Measurements from ENCODE around the gene CYTH4. TPM values are rescaled to one million over a fixed set of nuclear protein-coding genes. Genes with fewer than 3 reads are reported as not detected.

CYTH4 gene
- polyA plus RNA-seq, 1 experiment = not detected

DNA sequence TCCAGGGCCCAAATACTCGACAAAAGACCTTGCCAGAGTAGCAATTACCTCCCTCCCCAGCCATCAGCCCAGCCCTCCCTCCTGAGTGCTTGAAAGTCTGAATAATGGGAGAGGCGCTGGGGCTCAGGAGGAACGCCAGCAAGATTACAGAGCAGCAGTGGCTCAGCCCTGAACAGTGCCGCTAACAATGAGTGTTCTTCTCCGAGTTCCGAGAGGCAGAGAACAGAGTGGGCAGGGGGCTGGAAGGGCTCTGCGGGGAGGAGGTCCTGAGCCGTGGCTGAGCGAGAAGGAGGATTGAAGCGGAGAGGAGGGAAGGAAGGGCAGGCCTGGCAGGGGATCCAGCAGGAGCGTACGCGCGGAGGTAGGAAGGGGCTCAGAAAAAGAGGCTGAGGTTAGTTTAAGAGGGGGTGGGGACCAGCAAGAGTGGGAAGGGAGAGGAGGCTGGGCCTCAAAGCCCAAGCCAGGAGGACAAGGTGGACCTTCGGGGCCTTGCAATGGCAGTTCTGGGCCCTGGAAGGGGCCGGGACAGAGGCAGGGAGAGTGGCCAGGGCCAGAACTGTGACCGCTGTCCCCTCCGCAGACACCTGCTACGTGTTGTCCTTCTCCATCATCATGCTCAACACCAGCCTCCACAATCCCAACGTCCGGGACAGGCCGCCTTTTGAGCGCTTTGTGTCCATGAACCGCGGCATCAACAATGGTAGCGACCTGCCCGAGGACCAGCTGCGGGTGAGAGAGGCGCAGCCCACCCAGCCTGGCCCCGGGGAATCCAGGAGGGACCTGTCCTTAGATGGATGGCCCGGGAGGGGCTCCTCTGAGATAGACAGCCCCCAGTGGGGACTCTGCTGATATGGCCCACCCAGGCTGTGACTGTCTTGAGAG is 20.6 kb downstream of the CYTH4 start:
- ChIA-PET CTCF (interaction anchor here (1.3 to 3.3 kb wide), 2 partner anchors 12 to 127 kb away, joined by 5 to 12 read pairs; no protein-coding TSS in a partner anchor), POLR2A (no interaction called here)
- Histone ChIP-seq H3K36me3 (ENCODE audit: control insufficient read depth, insufficient read depth, low read length) (no peaks in the 10 kb centered on the region), H3K4me3 (ENCODE audit: low read depth, low read length) (no peak overlapping the region), H3K27me3 (ENCODE audit: control insufficient read depth, insufficient read depth, low read length) (no peaks in the 10 kb centered on the region)
- TF ChIP-seq, protein P1, sequence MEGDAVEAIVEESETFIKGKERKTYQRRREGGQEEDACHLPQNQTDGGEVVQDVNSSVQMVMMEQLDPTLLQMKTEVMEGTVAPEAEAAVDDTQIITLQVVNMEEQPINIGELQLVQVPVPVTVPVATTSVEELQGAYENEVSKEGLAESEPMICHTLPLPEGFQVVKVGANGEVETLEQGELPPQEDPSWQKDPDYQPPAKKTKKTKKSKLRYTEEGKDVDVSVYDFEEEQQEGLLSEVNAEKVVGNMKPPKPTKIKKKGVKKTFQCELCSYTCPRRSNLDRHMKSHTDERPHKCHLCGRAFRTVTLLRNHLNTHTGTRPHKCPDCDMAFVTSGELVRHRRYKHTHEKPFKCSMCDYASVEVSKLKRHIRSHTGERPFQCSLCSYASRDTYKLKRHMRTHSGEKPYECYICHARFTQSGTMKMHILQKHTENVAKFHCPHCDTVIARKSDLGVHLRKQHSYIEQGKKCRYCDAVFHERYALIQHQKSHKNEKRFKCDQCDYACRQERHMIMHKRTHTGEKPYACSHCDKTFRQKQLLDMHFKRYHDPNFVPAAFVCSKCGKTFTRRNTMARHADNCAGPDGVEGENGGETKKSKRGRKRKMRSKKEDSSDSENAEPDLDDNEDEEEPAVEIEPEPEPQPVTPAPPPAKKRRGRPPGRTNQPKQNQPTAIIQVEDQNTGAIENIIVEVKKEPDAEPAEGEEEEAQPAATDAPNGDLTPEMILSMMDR (IDR thresholded peaks at IDR 0.05; ENCODE audit: insufficient read depth, low read depth, low read length) = no peak
- no peak for DNase-seq (ENCODE audit: low read depth)

- TF ChIP-seq, protein P1 (IDR thresholded peaks at IDR 0.05; ENCODE audit: insufficient read depth, low read depth, low read length) = no peak
- CTCF ChIA-PET = interaction anchor here (1.2 to 3.5 kb wide), 6 partner anchors 13 to 169 kb away, joined by 3 to 14 read pairs (median 5); no protein-coding TSS in a partner anchor
Observed at GRCh38 chr22:37303821-37304274, 21.5 kb downstream of the CYTH4 start.

DNA sequence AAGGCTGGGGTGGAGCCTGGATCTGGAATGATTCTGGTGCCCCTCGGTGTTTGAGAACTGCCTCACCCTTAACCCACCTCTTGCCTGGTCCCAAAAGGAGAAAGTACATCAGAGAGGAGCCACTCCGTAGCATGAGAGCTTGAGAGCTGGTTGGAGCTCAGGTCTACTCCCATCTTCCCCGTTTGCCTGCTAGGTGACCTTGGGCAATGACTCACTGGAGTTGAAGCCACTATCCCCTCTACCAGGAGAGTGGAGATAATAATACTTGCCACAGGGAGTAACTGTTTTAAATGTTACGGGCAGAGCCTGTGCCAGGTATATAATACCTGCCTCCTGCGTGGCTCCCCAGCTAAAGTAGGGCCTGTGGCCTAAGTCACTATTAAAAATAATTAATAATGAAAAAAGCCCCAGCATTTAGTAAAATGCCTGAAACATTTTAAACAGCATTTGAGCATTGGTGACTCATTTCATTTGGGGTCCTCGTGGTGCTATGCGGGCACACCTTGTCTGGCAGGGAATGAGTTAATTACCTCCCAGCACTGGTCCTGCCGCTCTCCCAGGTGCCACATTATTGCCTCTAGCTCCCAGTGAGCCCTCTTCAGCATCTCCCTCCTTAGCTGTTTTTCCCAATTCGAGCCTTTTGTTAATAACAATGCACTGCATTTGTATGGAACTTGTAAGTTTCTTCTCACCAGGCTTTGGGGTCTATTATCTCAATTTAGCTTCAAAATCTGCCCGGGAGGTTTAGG is 22.5 kb downstream of the CYTH4 start:
- DNase-seq (ENCODE audit: low read depth) = no peak
- TF ChIP-seq, protein P1 (IDR thresholded peaks at IDR 0.05; ENCODE audit: insufficient read depth, low read depth, low read length) = no peak
- Histone ChIP-seq H3K36me3 (ENCODE audit: control insufficient read depth, insufficient read depth, low read length) (no peaks in the 10 kb centered on the region), H3K4me3 (ENCODE audit: low read depth, low read length) (no peak overlapping the region), H3K27me3 (ENCODE audit: control insufficient read depth, insufficient read depth, low read length) (no peaks in the 10 kb centered on the region)
- ChIA-PET POLR2A (no interaction called here), CTCF (interaction anchor here (1.2 to 3.5 kb wide), 6 partner anchors 14 to 168 kb away, joined by 3 to 14 read pairs (median 5); no protein-coding TSS in a partner anchor)

More at GRCh38 chr22:37303821-37304274, 21.5 kb downstream of the CYTH4 start:
- Histone ChIP-seq H3K36me3 (ENCODE audit: control insufficient read depth, insufficient read depth, low read length) (no peaks in the 10 kb centered on the region), H3K27me3 (ENCODE audit: control insufficient read depth, insufficient read depth, low read length) (no peaks in the 10 kb centered on the region), H3K4me3 (ENCODE audit: low read depth, low read length) (no peak overlapping the region)
- POLR2A ChIA-PET = no interaction called here
- peak; percentile 58 for DNase-seq (ENCODE audit: low read depth)

DNA sequence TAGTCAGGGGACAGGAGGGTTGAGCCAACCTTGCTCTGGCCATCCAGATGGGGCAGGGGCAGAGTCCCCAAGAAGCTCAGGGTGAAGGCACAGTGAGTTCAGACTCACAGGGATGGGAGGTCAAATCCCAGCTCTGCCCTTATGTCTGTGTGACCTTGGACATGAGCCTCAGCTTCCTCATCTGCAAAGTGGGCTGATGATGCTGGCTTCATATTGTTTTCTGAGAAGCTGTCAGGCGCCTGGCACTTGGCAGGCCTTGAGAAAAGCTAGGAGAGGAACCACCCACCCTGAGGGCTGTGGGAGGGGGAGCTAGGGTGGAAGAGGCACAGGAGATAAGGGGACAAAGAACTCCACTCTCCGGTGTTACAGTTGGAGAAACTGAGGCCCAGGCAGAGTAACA is 23.6 kb downstream of the CYTH4 start:
- H3K27me3 ChIP-seq (ENCODE audit: control insufficient read depth, insufficient read depth, low read length) = no peaks in the 10 kb centered on the region
- TF ChIP-seq, protein P1 (IDR thresholded peaks at IDR 0.05; ENCODE audit: insufficient read depth, low read depth, low read length) = no peak
- H3K4me3 ChIP-seq (ENCODE audit: low read depth, low read length) = no peak overlapping the region
- ChIA-PET CTCF (interaction anchor here (3.3 to 3.5 kb wide), 2 partner anchors 15 to 45 kb away, joined by 12 to 14 read pairs; no protein-coding TSS in a partner anchor), POLR2A (interaction anchor here (0.6 kb wide), 1 partner anchor 23 kb away, joined by 4 read pairs; no protein-coding TSS in a partner anchor)
- no peaks in the 10 kb centered on the region for H3K36me3 ChIP-seq (ENCODE audit: control insufficient read depth, insufficient read depth, low read length)
- DNase-seq (ENCODE audit: low read depth) = no peak

- H3K4me3 ChIP-seq (ENCODE audit: low read depth, low read length) = no peak overlapping the region
- ChIA-PET POLR2A (no interaction called here), CTCF (interaction anchor here (3.5 kb wide), 1 partner anchor 46 kb away, joined by 14 read pairs; no protein-coding TSS in a partner anchor)
- H3K36me3 ChIP-seq (ENCODE audit: control insufficient read depth, insufficient read depth, low read length) = no peaks in the 10 kb centered on the region
- no peak for DNase-seq (ENCODE audit: low read depth)
- H3K27me3 ChIP-seq (ENCODE audit: control insufficient read depth, insufficient read depth, low read length) = no peaks in the 10 kb centered on the region
- TF ChIP-seq, protein P1 (IDR thresholded peaks at IDR 0.05; ENCODE audit: insufficient read depth, low read depth, low read length) = no peak
Observed at GRCh38 chr22:37306494-37306829, 24.2 kb downstream of the CYTH4 start.
